GM12878 (cell line): Measurements from ENCODE around the gene TSHZ1. TPM values are rescaled to one million over a fixed set of nuclear protein-coding genes. Genes with fewer than 3 reads are reported as not detected.

Experiments used
- ATAC-seq: fragments of 200-7000 bp; cut with Tn5 transposase; 3 replicates; pipeline ENCODE4 v1.9.1; 2020; ENCODE audit warnings: mild to moderate bottlenecking, moderate library complexity
- BruUV-seq: library from RNA; stranded (reverse); fragments of 400-500 nt; replicated peaks from 2 replicates; lab custom pipeline; 2021; lab: Mats Ljungman, UMichigan
- CTCF ChIA-PET: fragments of 300-600 bp; sonication (Branson Sonifier 250); formaldehyde crosslinking; extraction: SDS; loops from one replicate; lab custom pipeline; 2021; ENCODE audit warnings: inconsistent platforms; lab: Yijun Ruan, JAX
- POLR2A ChIA-PET: fragments of 350-600 bp; formaldehyde crosslinking; extraction: SDS; loops from one replicate; lab custom pipeline; 2021; ENCODE audit warnings: inconsistent platforms; lab: Charles Lee
- RAD21 ChIA-PET: fragments of 300-600 bp; sonication (Branson Sonifier 250); formaldehyde crosslinking; loops from one replicate; lab custom pipeline; 2023; ENCODE audit warnings: antibody characterized with exemption; ENCODE audit not compliant: unreplicated experiment; lab: Charles Lee
- SMC1A ChIA-PET: fragments of 300-600 bp; sonication (Branson Sonifier 250); formaldehyde crosslinking; loops from one replicate; lab custom pipeline; 2023; ENCODE audit not compliant: unreplicated experiment, uncharacterized antibody; lab: Charles Lee
- DNase-seq: peaks from one replicate; pipeline ENCODE4 v3.0.0-alpha.2; 2011; ENCODE audit warnings: low read depth, low spot score
- FAIRE-seq: peaks from 3 replicates; lab custom pipeline; 2011; peaks lifted over from hg19 to GRCh38; lab: Jason Lieb, UNC
- H2AFZ ChIP-seq: 2 replicates; pipeline ENCODE4 v1.6.0; 2011; ENCODE audit warnings: low read depth, low read length, control low read depth; ENCODE audit not compliant: control insufficient read depth
- H3K27ac ChIP-seq: 2 replicates; pipeline ENCODE4 v1.5.1; 2011; ENCODE audit warnings: control low read depth; ENCODE audit not compliant: control insufficient read depth, insufficient read depth
- H3K27me3 ChIP-seq, 2 experiments: replicated peaks in 1 of 2; 2 replicates each; pipeline versions ENCODE4 v1.6.0 to v1.6.1; 2011; ENCODE audit warnings: low read length in 1 of 2; ENCODE audit not compliant: control insufficient read depth in 2 of 2, insufficient read depth in 2 of 2
- H3K36me3 ChIP-seq, 2 experiments: 2 replicates each; pipeline ENCODE4 v1.5.1; 2011; ENCODE audit warnings: low read length in 1 of 2; ENCODE audit not compliant: control insufficient read depth in 2 of 2, insufficient read depth in 2 of 2
- H3K4me1 ChIP-seq: 2 replicates; pipeline ENCODE4 v1.6.1; 2011; ENCODE audit warnings: mild to moderate bottlenecking, low read length, moderate library complexity, mixed read lengths; ENCODE audit not compliant: control insufficient read depth, insufficient read depth
- H3K4me2 ChIP-seq: 2 replicates; pipeline ENCODE4 v1.6.0; 2011; ENCODE audit warnings: control low read depth; ENCODE audit not compliant: control insufficient read depth, insufficient read depth
- H3K4me3 ChIP-seq: fragments of 200-600 bp; sonication (generic); 2 replicates; pipeline ENCODE4 v1.5.1; 2016
- H3K79me2 ChIP-seq: 2 replicates; pipeline ENCODE4 v1.6.0; 2011; ENCODE audit warnings: low read length; ENCODE audit not compliant: control insufficient read depth, insufficient read depth
- H3K9ac ChIP-seq: 2 replicates; pipeline ENCODE4 v1.8.0; 2011; ENCODE audit warnings: low read length, control low read depth, mixed read lengths; ENCODE audit not compliant: control insufficient read depth, insufficient read depth
- H3K9me3 ChIP-seq: replicated peaks from 3 replicates; pipeline ENCODE4 v1.5.1; 2011; ENCODE audit warnings: mild to moderate bottlenecking, low read length; ENCODE audit not compliant: control insufficient read depth, insufficient read depth
- H4K20me1 ChIP-seq: 2 replicates; pipeline ENCODE4 v1.6.0; 2011; ENCODE audit not compliant: control insufficient read depth, insufficient read depth
- CEBPB ChIP-seq, 2 experiments: fragments of 150-350 bp in 1 of 2; IDR thresholded peaks; 2 replicates each; pipeline ENCODE4 v1.6.1; 2012 to 2014; ENCODE audit warnings: low read depth in 2 of 2, low read length in 2 of 2, borderline replicate concordance in 1 of 2, inconsistent platforms in 1 of 2
- ESRRA ChIP-seq: IDR thresholded peaks from 2 replicates; pipeline ENCODE4 v1.6.1; 2012; ENCODE audit warnings: mild to moderate bottlenecking, low read length, improper control_type of control experiment
- HDAC6 ChIP-seq: fragments of 200-600 bp; sonication (generic); IDR thresholded peaks from one replicate; pipeline ENCODE4 v1.8.0; 2017; ENCODE audit warnings: antibody characterized with exemption; ENCODE audit not compliant: unreplicated experiment
- MEF2B ChIP-seq: fragments of 450-650 bp; IDR thresholded peaks from 2 replicates; pipeline ENCODE4 v1.6.1; 2018; ENCODE audit warnings: mild to moderate bottlenecking, moderate library complexity; ENCODE audit not compliant: partially characterized antibody, poor library complexity, severe bottlenecking
- NFYA ChIP-seq: IDR thresholded peaks from 2 replicates; pipeline ENCODE4 v1.6.1; 2011; ENCODE audit warnings: low read depth, mild to moderate bottlenecking, low read length, improper control_type of control experiment, borderline replicate concordance
- NR2C1 ChIP-seq: fragments of 450-650 bp; IDR thresholded peaks from 2 replicates; pipeline ENCODE4 v1.6.1; 2017; ENCODE audit warnings: antibody characterized with exemption, mild to moderate bottlenecking, moderate library complexity
- PML ChIP-seq: IDR thresholded peaks from 2 replicates; pipeline ENCODE4 v1.6.1; 2012; ENCODE audit warnings: low read length, inconsistent platforms
- POLR2AphosphoS2 ChIP-seq: IDR thresholded peaks from 2 replicates; pipeline ENCODE4 v1.6.1; 2011; ENCODE audit warnings: low read depth, mild to moderate bottlenecking, low read length, improper control_type of control experiment, moderate library complexity
- RELA ChIP-seq: fragments of 450-650 bp; IDR thresholded peaks from 2 replicates; pipeline ENCODE4 v1.8.0; 2014; ENCODE audit warnings: borderline replicate concordance; ENCODE audit not compliant: partially characterized antibody
- TBL1XR1 ChIP-seq: IDR thresholded peaks from 2 replicates; pipeline ENCODE4 v1.6.1; 2012; ENCODE audit warnings: low read depth, low read length, improper control_type of control experiment
- WGBS: methylation state at CpG from one replicate; pipeline ENCODE4 v1.1.6; 2016; ENCODE audit warnings: low lambda C conversion rate; ENCODE audit not compliant: insufficient replicate concordance, insufficient coverage; ENCODE audit errors: missing lambda C conversion rate; 5-methylcytosine and 5-hydroxymethylcytosine counted together
- in situ Hi-C: fragments of 300-500 bp; cut with MboI; formaldehyde crosslinking; loops from 9 replicates; pipeline ENCODE4 v1.14.3; 2018; ENCODE audit warnings: mixed read lengths
- intact Hi-C: fragments of 100-400 bp; cut with micrococcal nuclease; formaldehyde crosslinking; loops from one replicate; pipeline ENCODE4 v1.14.2; 2022; ENCODE audit not compliant: unreplicated experiment
- polyA plus RNA-seq, 11 experiments: library from polyadenylated mRNA; depleted of rRNA in 4 of 11; unstranded in 6 of 11; stranded (reverse) in 5 of 11; fragments of >200 nt; fragmentation: Nextera tagmentation in 4 of 11; fragmentation: Illumina TruSeq in 1 of 11; extraction: Ambion mirVana in 4 of 11; extraction: Trizol in 1 of 11; gene quantifications; 1 replicate in 1 of 11; 2 replicates in 10 of 11; pipeline versions ENCODE4 v1.2.1 to v1.2.3, GENCODE V29; 2011 to 2016; ENCODE audit warnings: inconsistent platforms in 2 of 11, missing spikeins in 2 of 11, low read depth in 1 of 11
- total RNA-seq, 4 experiments: library from RNA; depleted of rRNA in 3 of 4; stranded (reverse); fragments of >200 nt in 3 of 4; fragmentation: Illumina TruSeq in 1 of 4; extraction: Trizol in 1 of 4; gene quantifications; 2 replicates each; pipeline versions ENCODE4 v1.2.1 to v1.2.3, GENCODE V29; 2013 to 2021
- TF ChIP-seq, protein P1 (sequence below): fragments of 450-650 bp; formaldehyde crosslinking; IDR thresholded peaks from 2 replicates; pipeline ENCODE4 v1.4.0; 2022; ENCODE audit warnings: mild to moderate bottlenecking, moderate library complexity
- TF ChIP-seq, protein P2 (sequence below): fragments of 450-650 bp; IDR thresholded peaks from 2 replicates; pipeline ENCODE4 v1.6.1; 2017; ENCODE audit warnings: mild to moderate bottlenecking, moderate library complexity

The TSHZ1 gene
- total and polyA plus RNA-seq, 10 of the 15 experiments (the other 5 are each of a cell fraction or from before 2014, with no cell fraction given): 2.2 to 15.2 (median 5.1) TPM

DNA sequence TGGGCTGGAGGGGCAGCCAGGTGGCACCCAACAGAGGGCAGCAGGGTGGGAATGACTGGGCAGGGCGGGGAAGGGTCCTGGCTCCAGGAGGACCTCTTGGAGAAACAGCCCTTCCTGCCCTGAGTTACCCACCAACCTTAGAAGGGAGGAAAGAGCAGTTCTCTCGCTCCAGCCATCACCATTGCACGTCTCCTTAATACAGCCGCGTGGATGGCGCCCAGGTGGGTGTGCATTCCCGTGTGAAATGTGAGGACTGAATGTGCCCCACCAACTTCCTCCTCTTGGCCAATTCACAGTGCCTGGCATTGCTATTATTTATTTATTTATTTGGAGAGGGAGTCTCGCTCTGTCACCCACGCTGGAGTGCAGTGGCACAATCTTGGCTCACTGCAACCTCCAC is 109.9 kb downstream of the TSHZ1 start (continued):
- no peak for TF ChIP-seq TBL1XR1
- TF ChIP-seq PML: no peak

GRCh38 chr18:75321431-75321830 is 110.8 kb downstream of the TSHZ1 start:
- in situ Hi-C loops (no loop called here), intact Hi-C loops (no loop called here)
- no peak overlapping the region for H2AFZ ChIP-seq
- no peak overlapping the region for H3K4me3 ChIP-seq
- ChIA-PET RAD21 (no interaction called here), CTCF (no interaction called here), POLR2A (no interaction called here), SMC1A (no interaction called here)
- FAIRE-seq (no peak), ATAC-seq (no peak), DNase-seq (no peak)
- no peak overlapping the region for H3K9ac ChIP-seq
- no peaks in the 10 kb centered on the region for H3K79me2 ChIP-seq
- no peaks in the 10 kb centered on the region for H3K4me1 ChIP-seq
- WGBS: 26% methylated on average over 6 of the region's 6 CpGs
- H3K27ac ChIP-seq: no peak overlapping the region
- H3K4me2 ChIP-seq: no peak overlapping the region
- H3K27me3 ChIP-seq: no peaks in the 10 kb centered on the region
- no TSS peak for BruUV-seq
- no peaks in the 10 kb centered on the region for H3K36me3 ChIP-seq
- TF ChIP-seq ESRRA (no peak), MEF2B (no peak), NFYA (no peak), POLR2AphosphoS2 (no peak), CEBPB (IDR thresholded peaks at IDR 0.05; ENCODE audit: borderline replicate concordance in 1 of 2, low read depth in 2 of 2, low read length in 2 of 2) (no peak), NR2C1 (no peak), HDAC6 (no peak), RELA (no peak)
- TF ChIP-seq, protein P1, sequence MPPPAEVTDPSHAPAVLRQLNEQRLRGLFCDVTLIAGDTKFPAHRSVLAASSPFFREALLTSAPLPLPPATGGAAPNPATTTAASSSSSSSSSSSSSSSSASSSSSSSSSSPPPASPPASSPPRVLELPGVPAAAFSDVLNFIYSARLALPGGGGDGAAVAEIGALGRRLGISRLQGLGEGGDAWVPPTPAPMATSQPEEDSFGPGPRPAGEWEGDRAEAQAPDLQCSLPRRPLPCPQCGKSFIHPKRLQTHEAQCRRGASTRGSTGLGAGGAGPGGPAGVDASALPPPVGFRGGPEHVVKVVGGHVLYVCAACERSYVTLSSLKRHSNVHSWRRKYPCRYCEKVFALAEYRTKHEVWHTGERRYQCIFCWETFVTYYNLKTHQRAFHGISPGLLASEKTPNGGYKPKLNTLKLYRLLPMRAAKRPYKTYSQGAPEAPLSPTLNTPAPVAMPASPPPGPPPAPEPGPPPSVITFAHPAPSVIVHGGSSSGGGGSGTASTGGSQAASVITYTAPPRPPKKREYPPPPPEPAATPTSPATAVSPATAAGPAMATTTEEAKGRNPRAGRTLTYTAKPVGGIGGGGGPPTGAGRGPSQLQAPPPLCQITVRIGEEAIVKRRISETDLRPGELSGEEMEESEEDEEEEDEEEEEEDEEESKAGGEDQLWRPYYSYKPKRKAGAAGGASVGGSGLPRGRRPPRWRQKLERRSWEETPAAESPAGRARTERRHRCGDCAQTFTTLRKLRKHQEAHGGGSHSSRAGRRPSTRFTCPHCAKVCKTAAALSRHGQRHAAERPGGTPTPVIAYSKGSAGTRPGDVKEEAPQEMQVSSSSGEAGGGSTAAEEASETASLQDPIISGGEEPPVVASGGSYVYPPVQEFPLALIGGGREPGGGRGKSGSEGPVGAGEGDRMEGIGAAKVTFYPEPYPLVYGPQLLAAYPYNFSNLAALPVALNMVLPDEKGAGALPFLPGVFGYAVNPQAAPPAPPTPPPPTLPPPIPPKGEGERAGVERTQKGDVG: no peak
- TF ChIP-seq, protein P2, sequence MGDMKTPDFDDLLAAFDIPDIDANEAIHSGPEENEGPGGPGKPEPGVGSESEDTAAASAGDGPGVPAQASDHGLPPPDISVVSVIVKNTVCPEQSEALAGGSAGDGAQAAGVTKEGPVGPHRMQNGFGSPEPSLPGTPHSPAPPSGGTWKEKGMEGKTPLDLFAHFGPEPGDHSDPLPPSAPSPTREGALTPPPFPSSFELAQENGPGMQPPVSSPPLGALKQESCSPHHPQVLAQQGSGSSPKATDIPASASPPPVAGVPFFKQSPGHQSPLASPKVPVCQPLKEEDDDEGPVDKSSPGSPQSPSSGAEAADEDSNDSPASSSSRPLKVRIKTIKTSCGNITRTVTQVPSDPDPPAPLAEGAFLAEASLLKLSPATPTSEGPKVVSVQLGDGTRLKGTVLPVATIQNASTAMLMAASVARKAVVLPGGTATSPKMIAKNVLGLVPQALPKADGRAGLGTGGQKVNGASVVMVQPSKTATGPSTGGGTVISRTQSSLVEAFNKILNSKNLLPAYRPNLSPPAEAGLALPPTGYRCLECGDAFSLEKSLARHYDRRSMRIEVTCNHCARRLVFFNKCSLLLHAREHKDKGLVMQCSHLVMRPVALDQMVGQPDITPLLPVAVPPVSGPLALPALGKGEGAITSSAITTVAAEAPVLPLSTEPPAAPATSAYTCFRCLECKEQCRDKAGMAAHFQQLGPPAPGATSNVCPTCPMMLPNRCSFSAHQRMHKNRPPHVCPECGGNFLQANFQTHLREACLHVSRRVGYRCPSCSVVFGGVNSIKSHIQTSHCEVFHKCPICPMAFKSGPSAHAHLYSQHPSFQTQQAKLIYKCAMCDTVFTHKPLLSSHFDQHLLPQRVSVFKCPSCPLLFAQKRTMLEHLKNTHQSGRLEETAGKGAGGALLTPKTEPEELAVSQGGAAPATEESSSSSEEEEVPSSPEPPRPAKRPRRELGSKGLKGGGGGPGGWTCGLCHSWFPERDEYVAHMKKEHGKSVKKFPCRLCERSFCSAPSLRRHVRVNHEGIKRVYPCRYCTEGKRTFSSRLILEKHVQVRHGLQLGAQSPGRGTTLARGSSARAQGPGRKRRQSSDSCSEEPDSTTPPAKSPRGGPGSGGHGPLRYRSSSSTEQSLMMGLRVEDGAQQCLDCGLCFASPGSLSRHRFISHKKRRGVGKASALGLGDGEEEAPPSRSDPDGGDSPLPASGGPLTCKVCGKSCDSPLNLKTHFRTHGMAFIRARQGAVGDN: no peak
- TF ChIP-seq, all 136 proteins: peak for 0
- H4K20me1 ChIP-seq: no peaks in the 10 kb centered on the region
- H3K9me3 ChIP-seq: no peaks in the 10 kb centered on the region; the same call in 1 of the 3 replicates
